Thymus (tissue), 11 donors: ENCODE results near the gene EYS. TPM values are rescaled to one million over a fixed set of nuclear protein-coding genes. Genes with fewer than 3 reads are reported as not detected.

Experiments used
- DNase-seq, 9 donors: peaks; one replicate each; pipeline ENCODE4 v3.0.0-alpha.2; 2013; ENCODE audit warnings: low spot score in 9 of 9, low read depth in 6 of 9, missing footprints in 1 of 9
- H3K27ac ChIP-seq, 2 donors: one replicate each; pipeline ENCODE4 v1.5.1; 2013; ENCODE audit warnings: control low read depth in 1 of 2, low read depth in 1 of 2, low read length in 1 of 2, mild to moderate bottlenecking in 1 of 2, moderate library complexity in 1 of 2
- H3K27me3 ChIP-seq, 2 donors: one replicate each; pipeline ENCODE4 v1.5.1; 2013; ENCODE audit warnings: low read length in 1 of 2; ENCODE audit not compliant: control insufficient read depth in 2 of 2, insufficient read depth in 1 of 2
- H3K36me3 ChIP-seq, 2 donors: one replicate each; pipeline ENCODE4 v1.5.1; 2013; ENCODE audit warnings: low read length in 1 of 2, mild to moderate bottlenecking in 1 of 2, moderate library complexity in 1 of 2; ENCODE audit not compliant: control insufficient read depth in 2 of 2, insufficient read depth in 2 of 2
- H3K4me1 ChIP-seq, 2 donors: one replicate each; pipeline ENCODE4 v1.5.1; 2013; ENCODE audit warnings: low read length in 2 of 2; ENCODE audit not compliant: control insufficient read depth in 2 of 2, insufficient read depth in 2 of 2
- H3K4me3 ChIP-seq, 2 donors: one replicate each; pipeline ENCODE4 v1.5.1; 2013; ENCODE audit warnings: low read length in 2 of 2, control low read depth in 1 of 2, mild to moderate bottlenecking in 1 of 2
- H3K9me3 ChIP-seq, 2 donors: one replicate each; pipeline ENCODE4 v1.5.1; 2013; ENCODE audit warnings: low read length in 1 of 2, mild to moderate bottlenecking in 1 of 2; ENCODE audit not compliant: control insufficient read depth in 2 of 2, insufficient read depth in 1 of 2
- WGBS: extraction: QIAGEN DNeasy Blood & Tissue Kit; methylation state at CpG from one replicate; pipeline ENCODE4 v1.1.7; 2013; 5-methylcytosine and 5-hydroxymethylcytosine counted together
- polyA plus RNA-seq: library from polyadenylated mRNA; stranded (reverse); fragments of 200-250 nt; gene quantifications from one replicate; pipeline ENCODE4 v1.2.3, GENCODE V29; 2013
- total RNA-seq: library from RNA; stranded (reverse); fragments of 120-200 nt; gene quantifications from one replicate; pipeline ENCODE4 v1.2.4, GENCODE V29; 2013
- donor health status: healthy.

EYS gene
- total and polyA plus RNA-seq, 2 donors, result 0.05 to 0.28 TPM

DNA sequence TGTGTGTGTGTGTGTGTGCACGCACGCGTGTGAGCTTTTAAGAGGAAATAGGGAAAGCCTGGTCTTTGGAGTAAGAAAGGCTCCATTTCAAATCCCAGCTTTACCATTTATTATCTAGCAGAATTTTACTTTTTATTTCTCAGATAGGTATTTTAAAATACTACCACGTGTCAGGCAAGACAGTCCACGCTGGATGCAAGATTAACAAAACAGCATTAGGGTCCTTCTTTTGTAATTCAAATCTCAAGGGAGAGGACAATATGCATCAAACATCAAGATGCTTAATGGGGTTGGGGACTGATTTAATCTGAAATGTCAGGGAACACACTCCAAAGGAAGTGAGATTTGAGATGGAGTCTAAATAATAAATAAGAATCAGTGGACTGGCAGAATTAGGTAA is 1302.6 kb downstream of the EYS start:
- no peaks in the 10 kb centered on the region for H3K4me1 ChIP-seq
- no peak for DNase-seq
- H3K27ac ChIP-seq, result no peak overlapping the region
- no peak overlapping the region for H3K4me3 ChIP-seq
- no peaks in the 10 kb centered on the region for H3K36me3 ChIP-seq
- no peaks in the 10 kb centered on the region for H3K9me3 ChIP-seq
- WGBS, result 95% methylated on average over 5 of the region's 5 CpGs
- H3K27me3 ChIP-seq, result no peaks in the 10 kb centered on the region

DNA sequence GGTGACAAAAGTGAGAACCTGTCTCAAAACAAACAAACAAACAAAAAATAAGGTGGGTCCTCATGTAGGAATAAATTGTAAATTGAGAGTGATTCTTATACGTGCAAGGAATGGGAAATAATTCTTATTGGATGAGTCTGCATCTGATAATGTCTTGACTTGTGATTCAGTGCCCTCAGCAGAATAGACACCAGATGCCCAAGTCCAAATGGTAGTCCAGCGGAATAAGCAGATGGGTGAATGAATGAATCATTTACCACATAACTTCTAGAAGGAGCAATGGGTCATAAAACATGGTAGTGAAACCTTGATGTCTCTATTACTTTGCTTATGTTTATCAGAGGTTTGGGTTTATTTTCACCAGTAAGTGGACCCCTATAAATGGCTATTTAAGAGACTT is 1323.7 kb downstream of the EYS start:
- whole genome bisulfite sequencing, result 45% methylated on average over 2 of the region's 2 CpGs
- Histone ChIP-seq H3K4me1 (no peaks in the 10 kb centered on the region), H3K4me3 (no peak overlapping the region), H3K36me3 (no peaks in the 10 kb centered on the region), H3K9me3 (no peaks in the 10 kb centered on the region), H3K27me3 (no peaks in the 10 kb centered on the region), H3K27ac (no peak overlapping the region)
- no peak for DNase-seq

DNA sequence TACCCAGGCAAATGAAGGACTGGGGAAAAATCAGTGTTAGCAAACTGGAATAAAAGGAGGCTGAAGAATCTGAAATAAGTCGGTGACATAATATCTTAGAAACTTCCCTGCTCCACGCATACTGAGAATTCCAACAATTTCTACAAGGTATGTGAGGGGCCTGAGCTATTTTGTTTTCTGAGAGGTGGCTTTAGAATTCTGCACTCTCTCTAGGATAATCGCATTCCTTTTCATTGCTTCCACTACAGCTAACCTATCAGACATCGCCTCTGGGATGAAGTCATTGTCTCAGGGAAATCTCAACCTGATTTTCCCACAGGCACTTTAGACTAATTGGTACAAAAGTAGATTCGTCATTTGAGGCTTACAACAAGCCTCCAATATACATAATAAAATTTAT is 1330.6 kb downstream of the EYS start:
- H3K27me3 ChIP-seq, result no peaks in the 10 kb centered on the region
- H3K9me3 ChIP-seq, result no peaks in the 10 kb centered on the region
- no peak overlapping the region for H3K27ac ChIP-seq
- H3K4me1 ChIP-seq, result no peaks in the 10 kb centered on the region
- 95% methylated on average over 5 of the region's 5 CpGs for WGBS
- H3K4me3 ChIP-seq, result no peak overlapping the region
- no peaks in the 10 kb centered on the region for H3K36me3 ChIP-seq
- DNase-seq, result no peak

DNA sequence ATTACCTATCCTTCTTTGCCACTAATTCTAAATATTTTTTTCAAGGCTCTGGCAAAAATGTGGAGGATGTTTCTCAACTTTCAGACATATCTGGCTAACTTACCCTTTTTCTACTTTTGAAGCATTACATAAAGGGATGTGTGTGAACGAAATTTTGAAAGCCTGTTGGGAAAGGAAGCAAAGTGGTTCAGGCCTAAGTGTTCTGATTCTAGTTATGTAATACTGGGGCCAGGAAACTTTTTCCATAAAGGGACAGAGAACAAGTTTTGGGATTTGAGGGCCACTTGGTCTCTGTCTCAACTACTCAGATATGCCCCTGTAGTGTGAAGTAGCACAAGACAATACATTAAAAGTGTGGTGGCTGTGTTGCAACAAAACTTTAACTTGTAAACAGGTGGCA is 1349.6 kb downstream of the EYS start:
- no peak for DNase-seq
- 88% methylated on average over 1 of the region's 1 CpG for WGBS
- no peaks in the 10 kb centered on the region for H3K4me1 ChIP-seq
- no peak overlapping the region for H3K4me3 ChIP-seq
- no peaks in the 10 kb centered on the region for H3K9me3 ChIP-seq
- H3K27me3 ChIP-seq, result no peaks in the 10 kb centered on the region
- no peaks in the 10 kb centered on the region for H3K36me3 ChIP-seq
- no peak overlapping the region for H3K27ac ChIP-seq

DNA sequence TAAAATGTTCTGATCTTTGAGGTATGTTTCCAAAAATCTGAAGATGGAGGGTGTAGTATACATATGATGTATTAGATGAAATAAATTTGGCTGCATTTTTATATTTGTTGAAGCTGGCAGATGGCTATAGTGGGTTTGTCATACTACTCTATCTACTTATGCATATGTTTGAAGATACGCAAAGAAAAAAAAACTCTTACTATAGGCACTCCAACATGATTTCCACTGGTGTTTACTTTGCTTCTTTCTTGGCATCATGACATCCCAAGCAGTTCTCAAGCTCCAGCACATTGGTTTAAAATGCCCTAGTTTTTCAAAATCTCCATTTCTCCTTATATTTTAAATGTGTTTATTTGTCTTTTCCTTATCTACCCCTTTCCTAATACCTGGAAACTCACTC is 1359.6 kb downstream of the EYS start:
- WGBS, result 90% methylated on average over 1 of the region's 1 CpG
- Histone ChIP-seq H3K9me3 (no peaks in the 10 kb centered on the region), H3K4me1 (no peaks in the 10 kb centered on the region), H3K27ac (no peak overlapping the region), H3K36me3 (no peaks in the 10 kb centered on the region), H3K27me3 (no peaks in the 10 kb centered on the region), H3K4me3 (no peak overlapping the region)
- DNase-seq, result no peak

DNA sequence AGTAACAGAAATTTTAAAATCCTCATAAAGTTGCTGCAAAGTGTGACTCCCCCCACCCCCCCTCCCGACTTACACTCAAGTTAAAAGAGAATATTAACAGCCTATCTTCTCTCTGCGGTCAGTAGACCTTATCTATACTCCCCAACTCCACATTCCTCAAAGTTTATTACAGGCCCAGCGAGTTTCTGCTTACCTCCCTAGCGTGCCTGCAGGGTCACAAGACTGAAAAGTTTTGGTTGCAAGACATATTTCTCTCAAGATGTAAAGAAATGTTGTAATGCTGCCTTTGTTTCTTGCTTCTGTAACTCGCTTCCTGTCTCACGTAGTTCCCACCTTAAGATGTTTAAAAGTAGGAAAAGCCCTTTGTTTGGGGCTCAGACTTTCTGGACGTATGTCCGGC is 1371.8 kb downstream of the EYS start:
- H3K27me3 ChIP-seq, result no peaks in the 10 kb centered on the region
- WGBS, result 94% methylated on average over 8 of the region's 8 CpGs
- no peaks in the 10 kb centered on the region for H3K36me3 ChIP-seq
- H3K4me1 ChIP-seq, result no peaks in the 10 kb centered on the region
- DNase-seq, result no peak
- H3K4me3 ChIP-seq, result no peak overlapping the region
- no peaks in the 10 kb centered on the region for H3K9me3 ChIP-seq
- H3K27ac ChIP-seq, result no peak overlapping the region

DNA sequence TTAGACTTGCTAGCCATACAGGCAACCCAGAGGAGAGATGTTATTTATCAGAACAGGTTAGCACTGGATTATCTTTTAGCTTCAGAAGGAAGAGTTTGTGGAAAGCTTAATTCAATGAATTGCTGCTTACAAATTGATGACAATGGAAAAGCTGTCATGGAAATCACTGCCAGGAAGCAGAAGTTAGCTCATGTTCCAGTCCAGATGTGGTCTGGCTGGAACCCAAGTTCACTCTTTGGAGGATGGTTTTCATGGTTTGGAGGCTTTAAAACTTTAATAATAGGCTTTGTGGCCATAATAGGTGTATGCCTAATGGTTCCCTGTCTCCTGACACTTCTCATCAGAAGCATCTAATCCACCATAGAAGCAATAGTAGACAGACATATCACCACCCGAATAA is 1372.4 kb downstream of the EYS start:
- WGBS, result 98% methylated on average over 1 of the region's 1 CpG
- DNase-seq, result no peak
- Histone ChIP-seq H3K9me3 (no peaks in the 10 kb centered on the region), H3K27me3 (no peaks in the 10 kb centered on the region), H3K4me3 (no peak overlapping the region), H3K4me1 (no peaks in the 10 kb centered on the region), H3K27ac (no peak overlapping the region), H3K36me3 (no peaks in the 10 kb centered on the region)

DNA sequence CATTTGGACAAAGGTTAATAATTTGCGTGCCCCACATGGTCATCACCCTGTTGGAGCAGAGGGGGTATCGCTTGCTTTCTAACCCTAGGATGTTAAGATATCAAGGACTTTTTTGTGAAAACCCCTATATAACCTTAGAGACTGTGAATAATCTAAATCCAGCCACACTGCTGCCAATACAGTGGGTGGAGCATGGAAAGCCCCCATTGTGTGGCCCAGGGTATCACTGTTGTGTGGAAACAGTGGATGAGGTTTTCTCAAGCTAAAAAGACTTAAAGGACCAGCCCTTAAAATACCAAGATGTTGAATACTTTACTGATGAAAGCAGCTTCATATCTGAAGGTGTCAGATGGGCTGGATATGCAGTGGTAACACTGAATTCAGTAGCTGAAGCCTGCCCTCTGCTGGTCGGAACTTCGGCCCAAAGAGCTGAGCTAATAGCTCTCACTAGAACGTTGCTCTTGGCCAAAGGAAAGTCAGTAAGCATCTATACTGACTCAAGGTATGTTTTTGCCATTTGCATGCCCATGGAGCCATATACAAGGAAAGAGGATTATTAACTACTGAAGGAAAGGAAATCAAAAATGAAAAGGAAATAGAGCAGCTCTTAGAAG is 1376.2 kb downstream of the EYS start:
- Histone ChIP-seq H3K9me3 (no peaks in the 10 kb centered on the region), H3K4me3 (no peak overlapping the region), H3K27ac (no peak overlapping the region), H3K27me3 (no peaks in the 10 kb centered on the region), H3K36me3 (no peaks in the 10 kb centered on the region), H3K4me1 (no peaks in the 10 kb centered on the region)
- 43% methylated on average over 5 of the region's 5 CpGs for WGBS
- peak in 8 of 9 donors; percentile 4 to 49 (median 16) for DNase-seq

DNA sequence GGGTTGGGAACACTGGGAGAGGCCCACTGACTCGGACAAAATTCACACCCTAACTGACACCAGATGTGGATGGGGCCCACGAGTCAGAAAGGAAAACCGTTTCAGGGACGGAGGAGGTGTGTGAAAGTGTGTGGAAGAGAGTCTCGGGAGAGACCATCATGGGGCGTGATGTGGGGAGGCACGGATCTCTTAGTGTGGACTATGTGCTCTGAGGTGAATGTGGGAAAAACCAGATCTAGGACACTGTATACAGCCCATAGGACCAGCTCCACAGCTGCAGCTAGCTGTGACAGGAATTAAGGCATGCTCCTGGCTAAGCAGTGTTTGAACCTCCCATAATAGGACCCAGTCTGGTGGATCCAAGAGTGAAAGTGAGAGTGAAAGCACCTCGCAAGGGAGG is 1380.1 kb downstream of the EYS start:
- no peaks in the 10 kb centered on the region for H3K36me3 ChIP-seq
- no peaks in the 10 kb centered on the region for H3K9me3 ChIP-seq
- WGBS, result 94% methylated on average over 8 of the region's 8 CpGs
- DNase-seq, result no peak
- no peak overlapping the region for H3K4me3 ChIP-seq
- H3K4me1 ChIP-seq, result no peaks in the 10 kb centered on the region
- H3K27me3 ChIP-seq, result no peaks in the 10 kb centered on the region
- no peak overlapping the region for H3K27ac ChIP-seq

DNA sequence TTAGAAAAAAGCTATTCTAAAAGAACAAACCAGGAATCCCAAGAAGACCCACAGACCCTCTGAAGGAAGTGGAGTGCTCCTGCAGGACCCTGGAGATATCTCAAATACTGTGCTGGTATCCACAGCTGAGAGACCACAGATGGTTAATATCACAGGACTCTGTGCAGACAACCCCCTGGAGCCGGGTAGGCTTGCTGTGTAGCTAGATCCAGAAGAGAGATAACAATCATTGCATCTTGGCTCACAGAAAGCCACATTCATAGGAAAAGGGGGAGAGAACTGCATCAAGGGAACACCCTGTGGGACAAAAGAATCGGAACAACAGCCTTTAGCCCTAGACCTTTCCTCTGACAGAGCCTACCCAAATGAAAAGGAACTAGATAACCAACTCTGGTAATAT is 1381.9 kb downstream of the EYS start:
- no peak for DNase-seq
- no peaks in the 10 kb centered on the region for H3K27me3 ChIP-seq
- no peak overlapping the region for H3K27ac ChIP-seq
- no peaks in the 10 kb centered on the region for H3K4me1 ChIP-seq
- H3K36me3 ChIP-seq, result no peaks in the 10 kb centered on the region
- H3K9me3 ChIP-seq, result no peaks in the 10 kb centered on the region
- no peak overlapping the region for H3K4me3 ChIP-seq
- WGBS, result 79% methylated on average over 2 of the region's 2 CpGs
